T-helper 9 cell (primary cell): ENCODE measurements around the gene RECQL5.

Experiments
- DNase-seq: peaks from one replicate; pipeline ENCODE4 v3.0.0-alpha.2; 2020

The RECQL5 gene

GRCh38 chr17:75632428-75632827 is 34.5 kb downstream of the RECQL5 start:
- no peak for DNase-seq

- no peak for DNase-seq
Observed at GRCh38 chr17:75631353-75631752, 35.6 kb downstream of the RECQL5 start.

GRCh38 chr17:75630071-75630917 is 36.7 kb downstream of the RECQL5 start:
- no peak for DNase-seq

- no peak for DNase-seq
Observed at GRCh38 chr17:75629157-75629556, 37.8 kb downstream of the RECQL5 start.

GRCh38 chr17:75628425-75628824 is 38.5 kb downstream of the RECQL5 start:
- DNase-seq: no peak

- no peak for DNase-seq
Observed at GRCh38 chr17:75627094-75627493, 39.9 kb downstream of the RECQL5 start.

- DNase-seq: no peak
Observed at GRCh38 chr17:75626496-75627038, 40.4 kb downstream of the RECQL5 start.

GRCh38 chr17:75625813-75626486 is 41.0 kb downstream of the RECQL5 start:
- DNase-seq: no peak

GRCh38 chr17:75624714-75625345 is 42.1 kb downstream of the RECQL5 start:
- DNase-seq: no peak

GRCh38 chr17:75624021-75624420 is 42.9 kb downstream of the RECQL5 start:
- DNase-seq: no peak

- DNase-seq: no peak
Observed at GRCh38 chr17:75623386-75623785, 43.6 kb downstream of the RECQL5 start.

GRCh38 chr17:75622771-75623273 is 44.1 kb downstream of the RECQL5 start:
- no peak for DNase-seq

- no peak for DNase-seq
Observed at GRCh38 chr17:75622076-75622475, 44.9 kb downstream of the RECQL5 start.

GRCh38 chr17:75621489-75621888 is 45.5 kb downstream of the RECQL5 start:
- no peak for DNase-seq

GRCh38 chr17:75619506-75620431 is 47.2 kb downstream of the RECQL5 start:
- no peak for DNase-seq

- no peak for DNase-seq
Observed at GRCh38 chr17:75617675-75618074, 49.3 kb downstream of the RECQL5 start.

- no peak for DNase-seq
Observed at GRCh38 chr17:75617218-75617617, 49.7 kb downstream of the RECQL5 start.

GRCh38 chr17:75616521-75617122 is 50.3 kb downstream of the RECQL5 start:
- no peak for DNase-seq

- no peak for DNase-seq
Observed at GRCh38 chr17:75615301-75615700, 51.7 kb downstream of the RECQL5 start.

- no peak for DNase-seq
Observed at GRCh38 chr17:75614556-75615270, 52.2 kb downstream of the RECQL5 start.

GRCh38 chr17:75614006-75614405 is 52.9 kb downstream of the RECQL5 start:
- no peak for DNase-seq
